K562 (cell line): ENCODE measurements around the gene EFCAB10. TPM values are rescaled to one million over a fixed set of nuclear protein-coding genes. Genes with fewer than 3 reads are reported as not detected.

Experiments
- BMI1 ChIP-seq: fragments of 150-350 bp; IDR thresholded peaks from 2 replicates; pipeline ENCODE4 v1.6.1; 2014; ENCODE audit warnings: low read length
- CXXC5 ChIP-seq: fragments of 250-450 bp; sonication (Bioruptor Pico); IDR thresholded peaks from 2 replicates; pipeline ENCODE4 v1.8.0; 2022; ENCODE audit warnings: inconsistent platforms, mild to moderate bottlenecking, moderate library complexity
- E2F5 ChIP-seq: sonication (generic); formaldehyde crosslinking; IDR thresholded peaks from 2 replicates; pipeline ENCODE4 v1.8.0; 2022; ENCODE audit warnings: mild to moderate bottlenecking, missing genetic modification reagents
- E2F8 ChIP-seq: fragments of 450-650 bp; IDR thresholded peaks from 2 replicates; pipeline ENCODE4 v1.7.1; 2018; ENCODE audit warnings: mild to moderate bottlenecking, low read depth; ENCODE audit not compliant: partially characterized antibody
- ELK1 ChIP-seq: sonication (generic); formaldehyde crosslinking; IDR thresholded peaks from 2 replicates; pipeline ENCODE4 v1.8.1; 2022; ENCODE audit warnings: missing genetic modification reagents
- FOXP1 ChIP-seq: sonication (generic); formaldehyde crosslinking; IDR thresholded peaks from 2 replicates; pipeline ENCODE4 v1.8.0; 2022; ENCODE audit warnings: mild to moderate bottlenecking, missing genetic modification reagents
- JUN ChIP-seq, 2 experiments: sonication (generic) in 1 of 2; formaldehyde crosslinking in 1 of 2; IDR thresholded peaks; 2 replicates each; pipeline versions ENCODE4 v1.6.1 to v1.8.0; 2012 to 2022; ENCODE audit warnings: borderline replicate concordance in 2 of 2, mild to moderate bottlenecking in 2 of 2, improper control_type of control experiment in 1 of 2, low read depth in 1 of 2, low read length in 1 of 2, missing genetic modification reagents in 1 of 2
- KDM4B ChIP-seq, 2 experiments: fragments of 450-650 bp in 1 of 2; sonication (generic) in 1 of 2; IDR thresholded peaks; 2 replicates each; pipeline ENCODE4 v1.6.1; 2016 to 2017; ENCODE audit warnings: borderline replicate concordance in 2 of 2, antibody characterized with exemption in 1 of 2, low read depth in 1 of 2, mild to moderate bottlenecking in 1 of 2
- NKRF ChIP-seq: fragments of 450-650 bp; IDR thresholded peaks from 2 replicates; pipeline ENCODE4 v1.6.1; 2016; ENCODE audit warnings: borderline replicate concordance
- NONO ChIP-seq, 2 experiments: fragments of 200-400 bp in 1 of 2; fragments of 450-650 bp in 1 of 2; formaldehyde crosslinking in 1 of 2; IDR thresholded peaks; 2 replicates each; pipeline ENCODE4 v1.6.1; 2017; ENCODE audit warnings: low read depth in 2 of 2, mild to moderate bottlenecking in 2 of 2, moderate library complexity in 2 of 2, low read length in 1 of 2
- PREB ChIP-seq: sonication (generic); formaldehyde crosslinking; IDR thresholded peaks from 2 replicates; pipeline ENCODE4 v1.8.1; 2023; ENCODE audit warnings: mild to moderate bottlenecking, missing genetic modification reagents
- SOX6 ChIP-seq: fragments of 450-650 bp; IDR thresholded peaks from 2 replicates; pipeline ENCODE4 v1.6.1; 2014; ENCODE audit warnings: mild to moderate bottlenecking
- TAF7 ChIP-seq: fragments of 450-650 bp; IDR thresholded peaks from 2 replicates; pipeline ENCODE4 v1.6.1; 2016; ENCODE audit warnings: missing genetic modification characterization, missing compliant biosample characterization
- ZNF239 ChIP-seq: fragments of 250-450 bp; sonication (Bioruptor Pico); IDR thresholded peaks from 2 replicates; pipeline ENCODE4 v1.4.0; 2020; ENCODE audit warnings: mild to moderate bottlenecking
- ZNF444 ChIP-seq: fragments of 250-450 bp; sonication (Bioruptor Pico); IDR thresholded peaks from 2 replicates; pipeline ENCODE4 v1.4.0; 2020; ENCODE audit warnings: mild to moderate bottlenecking, moderate library complexity
- ZNF511 ChIP-seq: sonication (generic); formaldehyde crosslinking; IDR thresholded peaks from 2 replicates; pipeline ENCODE4 v1.8.0; 2022; ENCODE audit warnings: mild to moderate bottlenecking, missing genetic modification reagents
- ZNF586 ChIP-seq: fragments of 450-650 bp; formaldehyde crosslinking; conservative IDR thresholded peaks from 2 replicates; pipeline ENCODE4 v1.4.0; 2020; ENCODE audit warnings: mild to moderate bottlenecking, moderate library complexity
- polyA plus RNA-seq, 8 experiments: library from polyadenylated mRNA; depleted of rRNA in 4 of 8; stranded (reverse) in 5 of 8; unstranded in 3 of 8; fragments of >200 nt; fragmentation: Nextera tagmentation in 2 of 8; fragmentation: Illumina TruSeq in 1 of 8; extraction: Ambion mirVana in 2 of 8; extraction: Trizol in 1 of 8; gene quantifications; 2 replicates each; pipeline versions ENCODE4 v1.2.1 to v1.2.3, GENCODE V29; 2011 to 2014; ENCODE audit warnings: inconsistent platforms in 1 of 8, missing spikeins in 1 of 8
- total RNA-seq, 7 experiments: library from RNA; depleted of rRNA in 6 of 7; stranded (reverse); fragments of >200 nt in 6 of 7; fragmentation: Illumina TruSeq in 2 of 7; extraction: Trizol in 2 of 7; gene quantifications; 2 replicates each; pipeline versions ENCODE4 v1.2.1 to v1.2.3, GENCODE V29; 2011 to 2021; ENCODE audit warnings: low replicate concordance in 1 of 7

EFCAB10 gene
- total and polyA plus RNA-seq, 9 of the 15 experiments (the other 6 are each of a cell fraction or from before 2014, with no cell fraction given): 5.0 to 21.4 (median 16.8) TPM

- TF ChIP-seq JUN (IDR thresholded peaks at IDR 0.05; ENCODE audit: borderline replicate concordance, low read depth, low read length): no peak; the same call in 1 of the 2 replicates
- TF ChIP-seq JUN (CRISPR knock-in tag; IDR thresholded peaks at IDR 0.05; ENCODE audit: borderline replicate concordance): no peak; the same call in 1 of the 2 replicates
- TF ChIP-seq SOX6: no peak
- TF ChIP-seq NKRF: peak; percentile 97
- TF ChIP-seq FOXP1 (CRISPR knock-in tag): peak; percentile 94
- TF ChIP-seq TAF7: no peak
- no peak for TF ChIP-seq BMI1
- no peak for TF ChIP-seq ZNF586
- TF ChIP-seq CXXC5: no peak
- TF ChIP-seq NONO (IDR thresholded peaks at IDR 0.05; ENCODE audit: low read depth in 2 of 2, low read length in 1 of 2): no peak
- no peak for TF ChIP-seq ZNF444 (CRISPR knock-in tag)
- TF ChIP-seq ZNF239: no peak
- TF ChIP-seq ZNF511: peak; percentile 97
- no peak for TF ChIP-seq PREB (CRISPR knock-in tag)
- no peak for TF ChIP-seq ELK1 (CRISPR knock-in tag)
- no peak for TF ChIP-seq KDM4B (IDR thresholded peaks at IDR 0.05; ENCODE audit: borderline replicate concordance in 2 of 2, low read depth in 1 of 2)
- no peak for TF ChIP-seq E2F8
- TF ChIP-seq E2F5 (CRISPR knock-in tag): peak; percentile 96
Observed at GRCh38 chr7:105521027-105521716, 60.1 kb downstream of the EFCAB10 start (continued).
